AG04450 (cell line): ENCODE data around the gene PODN. TPM values are rescaled to one million over a fixed set of nuclear protein-coding genes. Genes with fewer than 3 reads are reported as not detected.

Source experiments
- CTCF ChIA-PET: fragments of 300-600, 350-600 bp; formaldehyde crosslinking; extraction: SDS; loops from one replicate; lab custom pipeline; 2022; ENCODE audit warnings: antibody characterized with exemption, inconsistent platforms; lab: Charles Lee
- POLR2A ChIA-PET: fragments of 350-600 bp; formaldehyde crosslinking; extraction: SDS; loops from one replicate; lab custom pipeline; 2021; ENCODE audit warnings: antibody characterized with exemption, inconsistent platforms; lab: Yijun Ruan, JAX
- DNase-seq: peaks from one replicate; pipeline ENCODE4 v3.0.0-alpha.2; 2011; ENCODE audit warnings: low read depth, low spot score
- H3K27ac ChIP-seq: one replicate; pipeline ENCODE4 v1.5.1; 2012; ENCODE audit warnings: low read depth, low read length, control low read depth
- H3K27me3 ChIP-seq: one replicate; pipeline ENCODE4 v1.6.0; 2012; ENCODE audit warnings: low read length; ENCODE audit not compliant: control insufficient read depth, insufficient read depth
- H3K4me3 ChIP-seq: 2 replicates; pipeline ENCODE4 v1.5.1; 2011; ENCODE audit warnings: mild to moderate bottlenecking, low read depth, low read length, control low read depth
- H3K9me3 ChIP-seq: 2 replicates; pipeline ENCODE4 v1.5.1; 2012; ENCODE audit warnings: low read length; ENCODE audit not compliant: control insufficient read depth, insufficient read depth
- polyA plus RNA-seq: library from polyadenylated mRNA; depleted of rRNA; stranded (reverse); fragments of >200 nt; gene quantifications from 2 replicates; pipeline ENCODE4 v1.2.3, GENCODE V29; 2011
- TF ChIP-seq, protein P1 (sequence below): IDR thresholded peaks from 2 replicates; pipeline ENCODE4 v1.5.1; 2011; ENCODE audit warnings: low read depth, low read length, control low read depth, inconsistent platforms

The PODN gene
- polyA plus RNA-seq, 1 experiment: 11.8 TPM

DNA sequence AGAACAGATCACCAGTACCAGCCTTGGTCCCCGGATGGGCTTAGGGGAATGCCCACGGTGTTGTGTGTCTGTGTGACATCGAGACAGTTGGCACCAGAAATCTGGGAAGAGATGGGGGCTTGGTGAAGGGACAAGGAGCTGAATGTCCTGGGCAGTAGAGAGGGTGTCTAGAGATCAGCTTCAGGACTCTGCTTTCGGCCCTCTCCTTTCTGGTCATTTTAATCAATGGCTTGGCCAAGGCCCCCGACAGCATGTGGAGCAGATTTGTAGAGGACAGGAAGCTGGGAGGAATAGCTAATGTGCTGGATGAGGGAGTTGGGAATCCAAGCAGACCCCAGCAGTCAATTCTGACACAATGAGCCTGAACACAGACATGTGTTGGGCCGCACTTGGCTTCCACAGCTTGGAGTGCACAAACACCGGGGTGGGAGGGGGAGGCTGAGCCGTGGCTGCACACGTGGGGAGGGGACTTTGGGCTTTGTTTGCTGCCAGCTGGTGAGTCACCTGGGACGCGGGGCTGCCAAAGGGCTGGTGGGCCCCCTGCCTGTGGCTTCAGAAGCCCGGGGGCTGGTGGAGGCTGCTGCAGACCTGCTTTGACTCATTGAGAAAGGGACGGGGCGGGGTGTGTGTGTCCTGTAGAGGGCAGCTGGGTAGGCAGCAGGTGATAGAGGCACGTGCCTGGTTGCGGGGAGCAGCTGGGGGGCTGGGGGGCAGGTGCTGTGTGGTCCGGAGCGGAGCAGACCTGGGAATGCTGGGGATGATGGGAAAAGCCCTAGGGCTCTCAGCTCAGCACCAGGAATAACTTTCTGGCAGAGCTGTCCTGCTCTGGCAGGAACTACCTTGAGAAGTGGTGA, 59.5 kb downstream of the PODN start:
- ChIA-PET CTCF (no interaction called here), POLR2A (interaction anchor here (0.8 kb wide), 1 partner anchor 14 kb away, joined by 3 read pairs; no protein-coding TSS in a partner anchor)
- peaks cover 3% of the 10 kb centered on the region; the same call in 1 of the 2 replicates for H3K9me3 ChIP-seq
- no peak for DNase-seq
- no peak overlapping the region for H3K27ac ChIP-seq
- no peak overlapping the region for H3K4me3 ChIP-seq
- TF ChIP-seq, protein P1, sequence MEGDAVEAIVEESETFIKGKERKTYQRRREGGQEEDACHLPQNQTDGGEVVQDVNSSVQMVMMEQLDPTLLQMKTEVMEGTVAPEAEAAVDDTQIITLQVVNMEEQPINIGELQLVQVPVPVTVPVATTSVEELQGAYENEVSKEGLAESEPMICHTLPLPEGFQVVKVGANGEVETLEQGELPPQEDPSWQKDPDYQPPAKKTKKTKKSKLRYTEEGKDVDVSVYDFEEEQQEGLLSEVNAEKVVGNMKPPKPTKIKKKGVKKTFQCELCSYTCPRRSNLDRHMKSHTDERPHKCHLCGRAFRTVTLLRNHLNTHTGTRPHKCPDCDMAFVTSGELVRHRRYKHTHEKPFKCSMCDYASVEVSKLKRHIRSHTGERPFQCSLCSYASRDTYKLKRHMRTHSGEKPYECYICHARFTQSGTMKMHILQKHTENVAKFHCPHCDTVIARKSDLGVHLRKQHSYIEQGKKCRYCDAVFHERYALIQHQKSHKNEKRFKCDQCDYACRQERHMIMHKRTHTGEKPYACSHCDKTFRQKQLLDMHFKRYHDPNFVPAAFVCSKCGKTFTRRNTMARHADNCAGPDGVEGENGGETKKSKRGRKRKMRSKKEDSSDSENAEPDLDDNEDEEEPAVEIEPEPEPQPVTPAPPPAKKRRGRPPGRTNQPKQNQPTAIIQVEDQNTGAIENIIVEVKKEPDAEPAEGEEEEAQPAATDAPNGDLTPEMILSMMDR: no peak
- H3K27me3 ChIP-seq: no peaks in the 10 kb centered on the region

DNA sequence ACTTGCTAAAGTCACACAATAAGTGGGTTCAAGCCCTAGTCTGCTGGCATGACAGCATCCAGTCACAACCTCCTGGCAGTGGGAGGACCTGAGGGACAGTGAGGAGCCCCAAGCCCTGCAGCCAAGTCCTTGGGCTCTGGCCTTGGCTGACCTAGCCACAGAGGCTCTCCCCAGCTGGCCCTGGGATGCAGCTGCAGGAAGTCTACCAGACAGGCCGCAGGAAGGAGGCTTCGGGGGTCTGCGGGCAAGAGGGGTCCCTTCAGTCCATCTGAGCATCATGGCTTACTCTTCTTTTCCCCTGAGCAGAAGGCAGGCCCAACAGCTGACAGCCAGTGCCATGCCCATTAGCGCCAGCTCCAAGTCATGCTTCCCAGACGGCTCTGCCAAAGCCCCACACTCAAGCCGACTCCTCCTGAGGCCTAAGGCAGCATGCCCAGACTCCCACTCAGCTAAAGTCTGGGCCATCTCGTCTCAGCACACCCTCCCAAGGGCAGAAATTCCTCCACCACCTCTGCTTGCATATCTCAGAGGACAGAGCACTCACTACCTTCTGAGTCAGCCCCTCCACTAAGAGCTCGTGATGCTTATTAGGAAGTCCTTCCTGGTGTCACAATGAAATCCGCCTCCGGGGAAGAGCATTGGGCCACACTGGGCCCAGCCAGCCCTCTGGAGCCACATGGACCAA, 60.3 kb downstream of the PODN start:
- TF ChIP-seq, protein P1: no peak
- POLR2A ChIA-PET: no interaction called here
- no peak for DNase-seq
- H3K9me3 ChIP-seq: peaks cover 3% of the 10 kb centered on the region; the same call in 1 of the 2 replicates
- no peak overlapping the region for H3K4me3 ChIP-seq
- H3K27ac ChIP-seq: peak overlapping the region; percentile 31
- CTCF ChIA-PET: interaction anchor here (1.3 kb wide), 1 partner anchor 74 kb away, joined by 3 read pairs; no protein-coding TSS in a partner anchor
- no peaks in the 10 kb centered on the region for H3K27me3 ChIP-seq

DNA sequence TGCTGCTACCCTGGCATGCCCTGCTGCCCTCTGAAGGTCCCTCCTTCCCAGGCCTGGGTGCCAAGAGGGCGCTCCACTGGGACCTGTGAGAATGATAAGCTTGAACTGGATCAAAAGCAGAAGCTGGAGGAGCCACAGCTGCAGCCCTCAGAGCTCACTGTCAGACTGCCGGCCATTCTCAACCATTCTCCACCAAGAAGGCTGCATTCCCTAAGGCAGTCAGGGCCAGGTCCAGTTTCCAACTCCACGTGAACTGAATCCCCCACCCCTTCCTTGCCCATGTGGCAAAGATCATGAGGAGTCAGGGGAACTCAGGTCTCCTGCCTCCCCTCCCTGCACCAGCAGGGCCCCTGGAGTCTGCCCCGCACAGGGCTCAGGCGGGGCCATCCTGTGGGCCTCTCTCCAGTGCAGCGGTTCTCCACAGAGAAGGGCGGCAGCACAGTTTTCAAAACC, 61.0 kb downstream of the PODN start:
- Histone ChIP-seq H3K4me3 (no peak overlapping the region), H3K9me3 (peaks cover 5% of the 10 kb centered on the region; the same call in 1 of the 2 replicates), H3K27ac (peak overlapping the region; percentile 93), H3K27me3 (no peaks in the 10 kb centered on the region)
- ChIA-PET POLR2A (no interaction called here), CTCF (interaction anchor here (1.3 kb wide), 1 partner anchor 73 kb away, joined by 3 read pairs; no protein-coding TSS in a partner anchor)
- DNase-seq: no peak
- TF ChIP-seq, protein P1: no peak

DNA sequence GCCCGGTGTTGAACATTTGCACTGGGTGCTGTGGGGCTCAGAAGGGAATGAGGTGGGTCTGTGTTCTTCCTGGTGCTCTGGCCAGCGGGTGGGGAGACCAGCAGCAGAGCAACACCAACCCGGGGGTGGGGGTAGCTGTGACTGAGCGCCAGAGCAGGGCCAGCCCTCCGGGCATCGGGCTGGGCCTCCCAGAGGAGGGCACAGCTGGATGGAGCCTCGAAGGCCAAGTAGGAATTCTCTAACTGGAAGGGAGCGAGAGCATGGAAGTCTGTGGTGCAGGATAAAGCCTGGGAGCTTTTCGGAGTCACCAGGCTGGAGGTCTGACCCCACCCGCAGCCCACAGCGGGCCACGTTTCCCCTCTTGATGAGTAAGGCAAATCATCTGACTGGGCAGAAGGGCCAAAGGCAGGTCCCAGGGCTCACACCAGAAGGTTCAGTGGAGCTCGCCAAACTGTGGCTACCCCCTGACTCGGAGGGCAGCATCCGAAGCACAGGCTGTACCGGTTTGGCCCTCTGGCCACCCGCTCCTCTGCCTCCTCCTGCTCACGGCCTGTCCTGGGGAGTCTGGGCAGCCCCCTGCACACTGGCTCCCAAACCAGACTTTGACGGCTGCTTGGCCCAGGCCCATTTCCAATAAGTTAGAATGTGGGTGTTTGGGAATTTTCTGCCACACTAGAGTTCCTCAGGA, 61.6 kb downstream of the PODN start:
- Histone ChIP-seq H3K4me3 (no peak overlapping the region), H3K27me3 (no peaks in the 10 kb centered on the region), H3K27ac (peak overlapping the region; percentile 93), H3K9me3 (peaks cover 5% of the 10 kb centered on the region; the same call in 1 of the 2 replicates)
- TF ChIP-seq, protein P1: no peak
- CTCF ChIA-PET: interaction anchor here (1.3 kb wide), 1 partner anchor 72 kb away, joined by 3 read pairs; no protein-coding TSS in a partner anchor
- no peak for DNase-seq
- POLR2A ChIA-PET: interaction anchor here (0.8 kb wide), 1 partner anchor 15 kb away, joined by 4 read pairs; no protein-coding TSS in a partner anchor
